ENCODE data around the gene C16orf96. TPM values are rescaled to one million over a fixed set of nuclear protein-coding genes. Genes with fewer than 3 reads are reported as not detected.

C16orf96 gene
- total and polyA plus RNA-seq, 2 of the 13 experiments (the other 11 are each of a cell fraction or from before 2014, with no cell fraction given): 0.03 TPM; not detected in 1

DNA sequence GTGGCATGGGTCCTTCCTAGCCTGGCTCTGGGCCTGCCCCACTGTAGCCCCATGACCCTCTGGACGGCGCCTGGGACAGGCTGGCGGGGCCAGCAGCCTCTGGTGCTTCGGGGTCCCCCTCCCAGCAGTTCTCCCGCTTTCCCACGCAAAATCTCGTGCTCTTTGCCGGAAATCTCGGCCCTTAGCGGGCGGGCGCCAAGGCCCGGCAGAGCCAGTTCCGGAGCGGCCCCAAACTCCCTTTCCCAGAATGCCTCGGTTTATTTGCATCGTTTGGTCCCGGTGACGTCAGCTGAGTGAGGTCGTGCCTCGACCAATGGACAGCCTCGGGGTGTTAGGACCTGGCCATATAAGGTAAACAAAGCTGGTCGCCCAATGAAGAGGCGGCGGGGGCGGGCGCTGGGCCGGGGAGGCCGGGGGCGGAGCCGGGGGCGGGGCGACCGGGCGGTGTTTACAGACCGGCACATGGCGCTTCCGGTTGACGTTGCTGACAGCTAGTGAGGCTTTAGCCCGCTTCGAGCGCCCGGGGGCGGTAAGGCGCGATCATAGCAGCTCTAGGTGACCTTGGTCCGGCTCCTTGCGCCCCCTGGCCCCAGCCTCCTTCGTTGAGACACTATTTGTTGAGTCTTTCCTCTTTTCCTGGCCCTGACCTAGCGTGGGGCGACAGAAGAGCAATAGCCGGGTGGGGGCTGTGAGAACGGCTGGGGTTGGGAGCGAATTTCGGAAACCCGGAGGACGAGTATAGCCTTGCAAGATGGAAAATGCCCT is 60.1 kb downstream of the C16orf96 start (continued):
- TF ChIP-seq, protein P1, sequence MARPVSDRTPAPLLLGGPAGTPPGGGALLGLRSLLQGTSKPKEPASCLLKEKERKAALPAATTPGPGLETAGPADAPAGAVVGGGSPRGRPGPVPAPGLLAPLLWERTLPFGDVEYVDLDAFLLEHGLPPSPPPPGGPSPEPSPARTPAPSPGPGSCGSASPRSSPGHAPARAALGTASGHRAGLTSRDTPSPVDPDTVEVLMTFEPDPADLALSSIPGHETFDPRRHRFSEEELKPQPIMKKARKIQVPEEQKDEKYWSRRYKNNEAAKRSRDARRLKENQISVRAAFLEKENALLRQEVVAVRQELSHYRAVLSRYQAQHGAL (CRISPR knock-in tag; IDR thresholded peaks at IDR 0.05; ENCODE audit: not compliant biosample characterization): no peak
- TF ChIP-seq SIX1 (CRISPR knock-in tag; IDR thresholded peaks at IDR 0.05; ENCODE audit: borderline replicate concordance): no peak
- peak; percentile 25; the same call in 1 of the 2 replicates for TF ChIP-seq PCBP1 (IDR thresholded peaks at IDR 0.05; ENCODE audit: borderline replicate concordance, low read depth, low read length)
- TF ChIP-seq ZNF672 (CRISPR knock-in tag; IDR thresholded peaks at IDR 0.05): no peak
- peak; percentile 91 for TF ChIP-seq NFYC (CRISPR knock-in tag; IDR thresholded peaks at IDR 0.05)
- no peak for TF ChIP-seq ZNF354B (CRISPR knock-in tag; IDR thresholded peaks at IDR 0.05)
- peak; percentile 89; the same call in 2 of the 3 replicates for TF ChIP-seq MXI1 (IDR thresholded peaks at IDR 0.05; ENCODE audit: borderline replicate concordance, low read depth, low read length)
- TF ChIP-seq, protein P2, sequence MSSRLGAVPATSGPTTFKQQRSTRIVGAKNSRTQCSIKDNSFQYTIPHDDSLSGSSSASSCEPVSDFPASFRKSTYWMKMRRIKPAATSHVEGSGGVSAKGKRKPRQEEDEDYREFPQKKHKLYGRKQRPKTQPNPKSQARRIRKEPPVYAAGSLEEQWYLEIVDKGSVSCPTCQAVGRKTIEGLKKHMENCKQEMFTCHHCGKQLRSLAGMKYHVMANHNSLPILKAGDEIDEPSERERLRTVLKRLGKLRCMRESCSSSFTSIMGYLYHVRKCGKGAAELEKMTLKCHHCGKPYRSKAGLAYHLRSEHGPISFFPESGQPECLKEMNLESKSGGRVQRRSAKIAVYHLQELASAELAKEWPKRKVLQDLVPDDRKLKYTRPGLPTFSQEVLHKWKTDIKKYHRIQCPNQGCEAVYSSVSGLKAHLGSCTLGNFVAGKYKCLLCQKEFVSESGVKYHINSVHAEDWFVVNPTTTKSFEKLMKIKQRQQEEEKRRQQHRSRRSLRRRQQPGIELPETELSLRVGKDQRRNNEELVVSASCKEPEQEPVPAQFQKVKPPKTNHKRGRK (CRISPR knock-in tag; IDR thresholded peaks at IDR 0.05): no peak
- TF ChIP-seq TEAD2 (CRISPR knock-in tag; IDR thresholded peaks at IDR 0.05): no peak
- no peak for TF ChIP-seq ZNF121 (CRISPR knock-in tag; IDR thresholded peaks at IDR 0.05)
- no peak for TF ChIP-seq ZNF224 (CRISPR knock-in tag; IDR thresholded peaks at IDR 0.05)
- TF ChIP-seq, protein P3, sequence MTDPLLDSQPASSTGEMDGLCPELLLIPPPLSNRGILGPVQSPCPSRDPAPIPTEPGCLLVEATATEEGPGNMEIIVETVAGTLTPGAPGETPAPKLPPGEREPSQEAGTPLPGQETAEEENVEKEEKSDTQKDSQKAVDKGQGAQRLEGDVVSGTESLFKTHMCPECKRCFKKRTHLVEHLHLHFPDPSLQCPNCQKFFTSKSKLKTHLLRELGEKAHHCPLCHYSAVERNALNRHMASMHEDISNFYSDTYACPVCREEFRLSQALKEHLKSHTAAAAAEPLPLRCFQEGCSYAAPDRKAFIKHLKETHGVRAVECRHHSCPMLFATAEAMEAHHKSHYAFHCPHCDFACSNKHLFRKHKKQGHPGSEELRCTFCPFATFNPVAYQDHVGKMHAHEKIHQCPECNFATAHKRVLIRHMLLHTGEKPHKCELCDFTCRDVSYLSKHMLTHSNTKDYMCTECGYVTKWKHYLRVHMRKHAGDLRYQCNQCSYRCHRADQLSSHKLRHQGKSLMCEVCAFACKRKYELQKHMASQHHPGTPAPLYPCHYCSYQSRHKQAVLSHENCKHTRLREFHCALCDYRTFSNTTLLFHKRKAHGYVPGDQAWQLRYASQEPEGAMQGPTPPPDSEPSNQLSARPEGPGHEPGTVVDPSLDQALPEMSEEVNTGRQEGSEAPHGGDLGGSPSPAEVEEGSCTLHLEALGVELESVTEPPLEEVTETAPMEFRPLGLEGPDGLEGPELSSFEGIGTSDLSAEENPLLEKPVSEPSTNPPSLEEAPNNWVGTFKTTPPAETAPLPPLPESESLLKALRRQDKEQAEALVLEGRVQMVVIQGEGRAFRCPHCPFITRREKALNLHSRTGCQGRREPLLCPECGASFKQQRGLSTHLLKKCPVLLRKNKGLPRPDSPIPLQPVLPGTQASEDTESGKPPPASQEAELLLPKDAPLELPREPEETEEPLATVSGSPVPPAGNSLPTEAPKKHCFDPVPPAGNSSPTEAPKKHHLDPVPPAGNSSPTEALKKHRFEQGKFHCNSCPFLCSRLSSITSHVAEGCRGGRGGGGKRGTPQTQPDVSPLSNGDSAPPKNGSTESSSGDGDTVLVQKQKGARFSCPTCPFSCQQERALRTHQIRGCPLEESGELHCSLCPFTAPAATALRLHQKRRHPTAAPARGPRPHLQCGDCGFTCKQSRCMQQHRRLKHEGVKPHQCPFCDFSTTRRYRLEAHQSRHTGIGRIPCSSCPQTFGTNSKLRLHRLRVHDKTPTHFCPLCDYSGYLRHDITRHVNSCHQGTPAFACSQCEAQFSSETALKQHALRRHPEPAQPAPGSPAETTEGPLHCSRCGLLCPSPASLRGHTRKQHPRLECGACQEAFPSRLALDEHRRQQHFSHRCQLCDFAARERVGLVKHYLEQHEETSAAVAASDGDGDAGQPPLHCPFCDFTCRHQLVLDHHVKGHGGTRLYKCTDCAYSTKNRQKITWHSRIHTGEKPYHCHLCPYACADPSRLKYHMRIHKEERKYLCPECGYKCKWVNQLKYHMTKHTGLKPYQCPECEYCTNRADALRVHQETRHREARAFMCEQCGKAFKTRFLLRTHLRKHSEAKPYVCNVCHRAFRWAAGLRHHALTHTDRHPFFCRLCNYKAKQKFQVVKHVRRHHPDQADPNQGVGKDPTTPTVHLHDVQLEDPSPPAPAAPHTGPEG (CRISPR knock-in tag; IDR thresholded peaks at IDR 0.05): peak; percentile 83
- no peak for TF ChIP-seq PRMT3 (CRISPR knock-in tag; IDR thresholded peaks at IDR 0.05; ENCODE audit: borderline replicate concordance, low read depth)
- TF ChIP-seq ZNF496 (CRISPR knock-in tag; IDR thresholded peaks at IDR 0.05; ENCODE audit: insufficient replicate concordance): no peak
- TF ChIP-seq MYNN (CRISPR knock-in tag; IDR thresholded peaks at IDR 0.05; ENCODE audit: low read depth): no peak

All from HepG2 (cell line).